ENCODE data around the gene PPA1.

GRCh38 chr10:70190102-70190501 lies 43.1 kb downstream of the PPA1 start:
- TF ChIP-seq CTCF (IDR thresholded peaks at IDR 0.05) = no peak
- no peak for TF ChIP-seq ZFX (IDR thresholded peaks at IDR 0.05; ENCODE audit: borderline replicate concordance)
